Medulla oblongata (tissue), 1 donor: ENCODE results near the gene DLGAP1.

Experiments
- DNase-seq: peaks from one replicate; pipeline ENCODE4 v3.0.0-alpha.2; 2015; ENCODE audit errors: extremely low spot score

DLGAP1 gene

GRCh38 chr18:3777122-3777521 lies 678.0 kb downstream of the DLGAP1 start:
- no peak for DNase-seq

GRCh38 chr18:3775996-3776395 lies 679.1 kb downstream of the DLGAP1 start:
- no peak for DNase-seq

GRCh38 chr18:3773303-3773702 lies 681.8 kb downstream of the DLGAP1 start:
- DNase-seq = no peak

- DNase-seq = peak; percentile 90
These were observed 683.8 kb downstream of the DLGAP1 start for GRCh38 chr18:3771121-3771971.

- DNase-seq = no peak
These were observed 693.8 kb downstream of the DLGAP1 start for GRCh38 chr18:3761266-3761665.

- no peak for DNase-seq
These were observed 694.4 kb downstream of the DLGAP1 start for GRCh38 chr18:3760741-3761140.

GRCh38 chr18:3759099-3759498 lies 696.0 kb downstream of the DLGAP1 start:
- no peak for DNase-seq

- no peak for DNase-seq
These were observed 696.6 kb downstream of the DLGAP1 start for GRCh38 chr18:3758531-3758930.

GRCh38 chr18:3757361-3757760 lies 697.7 kb downstream of the DLGAP1 start:
- DNase-seq = no peak

- DNase-seq = no peak
These were observed 702.0 kb downstream of the DLGAP1 start for GRCh38 chr18:3753106-3753505.

- DNase-seq = no peak
These were observed 707.0 kb downstream of the DLGAP1 start for GRCh38 chr18:3748086-3748485.

GRCh38 chr18:3747176-3747973 lies 707.7 kb downstream of the DLGAP1 start:
- DNase-seq = peak; percentile 52

GRCh38 chr18:3742541-3742940 lies 712.6 kb downstream of the DLGAP1 start:
- DNase-seq = no peak

- DNase-seq = no peak
These were observed 713.8 kb downstream of the DLGAP1 start for GRCh38 chr18:3741333-3741732.

GRCh38 chr18:3728704-3729437 lies 726.2 kb downstream of the DLGAP1 start:
- no peak for DNase-seq

GRCh38 chr18:3727274-3727673 lies 727.8 kb downstream of the DLGAP1 start:
- no peak for DNase-seq

- DNase-seq = no peak
These were observed 728.7 kb downstream of the DLGAP1 start for GRCh38 chr18:3726238-3726951.

- DNase-seq = no peak
These were observed 730.0 kb downstream of the DLGAP1 start for GRCh38 chr18:3725115-3725514.

- no peak for DNase-seq
These were observed 731.6 kb downstream of the DLGAP1 start for GRCh38 chr18:3723554-3723953.

- no peak for DNase-seq
These were observed 732.3 kb downstream of the DLGAP1 start for GRCh38 chr18:3722649-3723433.
